ENCODE results near the gene DGKB. TPM values are rescaled to one million over a fixed set of nuclear protein-coding genes. Genes with fewer than 3 reads are reported as not detected.

Gene DGKB
- total RNA-seq, 1 experiment from 2014 or later, result 1.9 TPM

- TF ChIP-seq STAT6 (CRISPR knock-in tag; conservative IDR thresholded peaks at IDR 0.05; ENCODE audit: low read depth) (no peak), E2F1 (CRISPR knock-in tag; IDR thresholded peaks at IDR 0.05) (no peak), NR2C2 (CRISPR knock-in tag; IDR thresholded peaks at IDR 0.05) (no peak)
- TF ChIP-seq, protein P1, sequence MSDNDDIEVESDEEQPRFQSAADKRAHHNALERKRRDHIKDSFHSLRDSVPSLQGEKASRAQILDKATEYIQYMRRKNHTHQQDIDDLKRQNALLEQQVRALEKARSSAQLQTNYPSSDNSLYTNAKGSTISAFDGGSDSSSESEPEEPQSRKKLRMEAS (CRISPR knock-in tag; IDR thresholded peaks at IDR 0.05), result no peak
- TF ChIP-seq, protein P2, sequence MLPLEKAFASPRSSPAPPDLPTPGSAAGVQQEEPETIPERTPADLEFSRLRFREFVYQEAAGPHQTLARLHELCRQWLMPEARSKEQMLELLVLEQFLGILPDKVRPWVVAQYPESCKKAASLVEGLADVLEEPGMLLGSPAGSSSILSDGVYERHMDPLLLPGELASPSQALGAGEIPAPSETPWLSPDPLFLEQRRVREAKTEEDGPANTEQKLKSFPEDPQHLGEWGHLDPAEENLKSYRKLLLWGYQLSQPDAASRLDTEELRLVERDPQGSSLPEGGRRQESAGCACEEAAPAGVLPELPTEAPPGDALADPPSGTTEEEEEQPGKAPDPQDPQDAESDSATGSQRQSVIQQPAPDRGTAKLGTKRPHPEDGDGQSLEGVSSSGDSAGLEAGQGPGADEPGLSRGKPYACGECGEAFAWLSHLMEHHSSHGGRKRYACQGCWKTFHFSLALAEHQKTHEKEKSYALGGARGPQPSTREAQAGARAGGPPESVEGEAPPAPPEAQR (CRISPR knock-in tag; IDR thresholded peaks at IDR 0.05), result no peak
These were observed 513.0 kb downstream of the DGKB start (continued) for GRCh38 chr7:14389595-14389994.

DNA sequence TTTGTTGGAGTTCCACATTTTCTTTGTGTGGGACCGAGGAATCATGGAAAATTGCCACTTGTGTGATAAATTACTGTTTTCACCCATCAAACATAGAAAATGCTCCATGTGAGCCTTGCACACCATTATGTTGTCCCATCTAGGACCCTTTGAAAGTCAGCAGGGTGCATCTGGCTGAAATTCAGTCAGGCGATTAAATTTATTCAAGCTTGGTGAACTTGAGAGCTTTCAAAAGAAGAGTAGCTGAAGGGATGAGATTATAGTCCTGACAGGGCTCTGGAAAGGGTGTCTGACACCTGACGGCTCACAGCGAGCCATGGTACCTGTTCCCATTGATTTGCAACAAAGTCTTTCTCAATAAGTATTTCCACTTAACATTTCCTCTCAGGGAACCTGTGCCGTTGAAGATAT, 513.4 kb downstream of the DGKB start:
- CTCF ChIA-PET, result no interaction called here
- ATAC-seq, result no peak
- H3K9me3 Mint-ChIP-seq, result no peaks in the 10 kb centered on the region

More for the DNA sequence above, 513.4 kb downstream of the DGKB start:
- TF ChIP-seq ZNF396 (CRISPR knock-in tag; IDR thresholded peaks at IDR 0.05; ENCODE audit: borderline replicate concordance) (no peak), ZNF423 (CRISPR knock-in tag; IDR thresholded peaks at IDR 0.05) (no peak), MYBL2 (CRISPR knock-in tag; IDR thresholded peaks at IDR 0.05) (no peak), CREB1 (CRISPR knock-in tag; IDR thresholded peaks at IDR 0.05) (no peak), ETV6 (CRISPR knock-in tag; IDR thresholded peaks at IDR 0.05) (no peak), AR (CRISPR knock-in tag; IDR thresholded peaks at IDR 0.05) (no peak), JUN (CRISPR knock-in tag; IDR thresholded peaks at IDR 0.05) (no peak)
- TF ChIP-seq, protein P3, sequence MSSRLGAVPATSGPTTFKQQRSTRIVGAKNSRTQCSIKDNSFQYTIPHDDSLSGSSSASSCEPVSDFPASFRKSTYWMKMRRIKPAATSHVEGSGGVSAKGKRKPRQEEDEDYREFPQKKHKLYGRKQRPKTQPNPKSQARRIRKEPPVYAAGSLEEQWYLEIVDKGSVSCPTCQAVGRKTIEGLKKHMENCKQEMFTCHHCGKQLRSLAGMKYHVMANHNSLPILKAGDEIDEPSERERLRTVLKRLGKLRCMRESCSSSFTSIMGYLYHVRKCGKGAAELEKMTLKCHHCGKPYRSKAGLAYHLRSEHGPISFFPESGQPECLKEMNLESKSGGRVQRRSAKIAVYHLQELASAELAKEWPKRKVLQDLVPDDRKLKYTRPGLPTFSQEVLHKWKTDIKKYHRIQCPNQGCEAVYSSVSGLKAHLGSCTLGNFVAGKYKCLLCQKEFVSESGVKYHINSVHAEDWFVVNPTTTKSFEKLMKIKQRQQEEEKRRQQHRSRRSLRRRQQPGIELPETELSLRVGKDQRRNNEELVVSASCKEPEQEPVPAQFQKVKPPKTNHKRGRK (CRISPR knock-in tag; IDR thresholded peaks at IDR 0.05; ENCODE audit: borderline replicate concordance), result no peak
- no peak for DNase-seq (ENCODE audit: low spot score)
- Mint-ChIP-seq H3K27me3 (ENCODE audit: low read depth) (no peaks in the 10 kb centered on the region), H3K4me1 (peaks cover 11% of the 10 kb centered on the region; the same call in 1 of the 2 replicates), H3K4me3 (no peak overlapping the region), H3K27ac (no peak overlapping the region), H3K36me3 (no peaks in the 10 kb centered on the region)
- POLR2A ChIA-PET, result no interaction called here
